ENCODE results near the gene KRT35.

- TF ChIP-seq POLR2A (IDR thresholded peaks at IDR 0.05): no peak
- TF ChIP-seq CTCF (IDR thresholded peaks at IDR 0.05 in 8 of 11, conservative IDR thresholded peaks at IDR 0.05 in 3 of 11): no peak
- no peak for TF ChIP-seq POLR2AphosphoS5 (IDR thresholded peaks at IDR 0.05)
These were observed 29.5 kb upstream of the KRT35 start for GRCh38 chr17:41510251-41511065.

All from spleen (tissue), 7 donors.